T-helper 2 cell (primary cell): ENCODE data around the gene MAGI3.
"Not testable (repeated sequence)": the region's sequence is repeated elsewhere in the genome, so short reads cannot be mapped to it uniquely, and the experiment has no call there.

Source experiments
- DNase-seq, 5 experiments: peaks; one replicate each; pipeline versions ENCODE4 v3.0.0 to v3.0.0-alpha.2; 2012 to 2022

Gene MAGI3

GRCh38 chr1:113444857-113445256, 54.5 kb downstream of the MAGI3 start:
- DNase-seq: no peak

GRCh38 chr1:113451710-113452109, 61.4 kb downstream of the MAGI3 start:
- DNase-seq: no peak

GRCh38 chr1:113452921-113453770, 62.8 kb downstream of the MAGI3 start:
- peak in 2 of 5 experiments; percentile 3 to 34 for DNase-seq

- DNase-seq: no peak
These were observed 63.4 kb downstream of the MAGI3 start for GRCh38 chr1:113453771-113454083.

- DNase-seq: no peak
These were observed 65.1 kb downstream of the MAGI3 start for GRCh38 chr1:113455374-113455773.

GRCh38 chr1:113456967-113457366, 66.7 kb downstream of the MAGI3 start:
- DNase-seq: no peak

GRCh38 chr1:113459279-113459678, 69.0 kb downstream of the MAGI3 start:
- no peak for DNase-seq

- DNase-seq: no peak
These were observed 77.7 kb downstream of the MAGI3 start for GRCh38 chr1:113467991-113468390.

GRCh38 chr1:113478427-113479195, 88.3 kb downstream of the MAGI3 start:
- not testable (repeated sequence) for DNase-seq

GRCh38 chr1:113479713-113480676, 89.7 kb downstream of the MAGI3 start:
- no peak for DNase-seq

GRCh38 chr1:113485131-113485530, 94.8 kb downstream of the MAGI3 start:
- DNase-seq: not testable (repeated sequence)

- peak in 1 of 5 experiments; percentile 68 for DNase-seq
These were observed 98.4 kb downstream of the MAGI3 start for GRCh38 chr1:113488576-113489177.

GRCh38 chr1:113490384-113490783, 100.1 kb downstream of the MAGI3 start:
- DNase-seq: no peak

- DNase-seq: no peak
These were observed 103.2 kb downstream of the MAGI3 start for GRCh38 chr1:113493533-113493932.

GRCh38 chr1:113505357-113505756, 115.0 kb downstream of the MAGI3 start:
- no peak for DNase-seq

- DNase-seq: no peak
These were observed 117.4 kb downstream of the MAGI3 start for GRCh38 chr1:113507552-113508214.

- no peak for DNase-seq
These were observed 118.2 kb downstream of the MAGI3 start for GRCh38 chr1:113508364-113509164.

- not testable (repeated sequence) for DNase-seq
These were observed 119.5 kb downstream of the MAGI3 start for GRCh38 chr1:113509766-113510165.

GRCh38 chr1:113511269-113511668, 121.0 kb downstream of the MAGI3 start:
- no peak for DNase-seq

GRCh38 chr1:113515498-113515897, 125.2 kb downstream of the MAGI3 start:
- no peak for DNase-seq

GRCh38 chr1:113517346-113517745, 127.0 kb downstream of the MAGI3 start:
- no peak for DNase-seq
